ENCODE data around the gene IGSF1. TPM values are rescaled to one million over a fixed set of nuclear protein-coding genes. Genes with fewer than 3 reads are reported as not detected.

Gene IGSF1
- total RNA-seq, 4 donors from 2014 or later: 0.27 to 1.1 TPM; not detected in 2

- in situ Hi-C loops (cut with MboI; ENCODE audit: low pct_ligation_motif_present in 1 of 4, low pct_unique_long_range_greater_than_20kb in 1 of 4, low sequenced_read_pairs in 3 of 4): no loop called here
- H3K27me3 ChIP-seq: no peaks in the 10 kb centered on the region
- TF ChIP-seq POLR2AphosphoS5 (IDR thresholded peaks at IDR 0.05) (no peak), CTCF (IDR thresholded peaks at IDR 0.05) (no peak), EP300 (IDR thresholded peaks at IDR 0.05; ENCODE audit: low read depth) (no peak), POLR2A (IDR thresholded peaks at IDR 0.05) (no peak)
- H3K4me1 ChIP-seq: no peaks in the 10 kb centered on the region
- intact Hi-C loops (cut with DNase I; ENCODE audit: low total_unique reads): no loop called here
- H3K4me3 ChIP-seq: no peak overlapping the region
- WGBS, 2 donors (ENCODE audit: low coverage in 1 of 2): 69% methylated on average over 3 of the region's 3 CpGs; no CpG with 5 or more reads in 1 of the 2 donors
- H3K27ac ChIP-seq: no peak overlapping the region
- no peaks in the 10 kb centered on the region for H3K36me3 ChIP-seq
- no peaks in the 10 kb centered on the region for H3K9me3 ChIP-seq
- no peak for DNase-seq
Measured at GRCh38 chrX:131330735-131331134, 41.6 kb upstream of the IGSF1 start.

DNA sequence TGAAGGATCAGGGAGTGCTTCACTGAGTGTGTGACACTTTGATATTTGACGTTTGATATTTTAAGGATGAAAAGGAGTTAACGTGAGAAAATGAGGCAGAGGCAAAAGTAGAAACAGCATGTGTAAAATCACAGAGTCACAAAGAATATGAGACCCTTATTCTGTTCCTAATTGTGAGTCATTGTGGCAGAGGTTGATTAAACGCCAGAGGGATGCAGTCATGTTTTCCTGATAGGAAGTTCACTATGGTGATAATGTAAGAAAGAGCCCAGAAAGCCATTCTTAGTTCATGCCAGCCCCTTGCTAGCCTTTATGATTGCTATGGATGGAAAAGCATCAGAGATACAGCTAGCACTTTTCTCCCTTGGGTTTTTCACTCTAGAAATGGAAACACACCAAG, 33.5 kb upstream of the IGSF1 start:
- H3K9me3 ChIP-seq: no peaks in the 10 kb centered on the region
- DNase-seq: no peak
- intact Hi-C loops (cut with DNase I; ENCODE audit: low total_unique reads): no loop called here
- no peaks in the 10 kb centered on the region for H3K4me1 ChIP-seq
- H3K36me3 ChIP-seq: no peaks in the 10 kb centered on the region
- WGBS, 2 donors (ENCODE audit: low coverage in 1 of 2): 48 to 80% methylated on average over 1 to 3 of the region's 3 CpGs
- H3K27me3 ChIP-seq: no peaks in the 10 kb centered on the region
- H3K27ac ChIP-seq: no peak overlapping the region
- H3K4me3 ChIP-seq: no peak overlapping the region
- TF ChIP-seq EP300 (IDR thresholded peaks at IDR 0.05; ENCODE audit: low read depth) (no peak), POLR2A (IDR thresholded peaks at IDR 0.05) (no peak), POLR2AphosphoS5 (IDR thresholded peaks at IDR 0.05) (no peak), CTCF (IDR thresholded peaks at IDR 0.05) (no peak)
- in situ Hi-C loops (cut with MboI; ENCODE audit: low pct_ligation_motif_present in 1 of 4, low pct_unique_long_range_greater_than_20kb in 1 of 4, low sequenced_read_pairs in 3 of 4): no loop called here

- 63 to 100% methylated on average over 1 to 4 of the region's 4 CpGs for WGBS, 2 donors (ENCODE audit: low coverage in 1 of 2)
Measured at GRCh38 chrX:131317326-131317725, 28.2 kb upstream of the IGSF1 start.

GRCh38 chrX:131316260-131316659, 27.2 kb upstream of the IGSF1 start:
- no peaks in the 10 kb centered on the region for H3K4me1 ChIP-seq
- WGBS, 2 donors (ENCODE audit: low coverage in 1 of 2): 38% methylated on average over 1 of the region's 1 CpG; no CpG with 5 or more reads in 1 of the 2 donors
- in situ Hi-C loops (cut with MboI; ENCODE audit: low pct_ligation_motif_present in 1 of 4, low pct_unique_long_range_greater_than_20kb in 1 of 4, low sequenced_read_pairs in 3 of 4): no loop called here
- DNase-seq: no peak
- TF ChIP-seq POLR2AphosphoS5 (IDR thresholded peaks at IDR 0.05) (no peak), CTCF (IDR thresholded peaks at IDR 0.05) (no peak)
- H3K27ac ChIP-seq: no peak overlapping the region
- H3K9me3 ChIP-seq: no peaks in the 10 kb centered on the region
- no peaks in the 10 kb centered on the region for H3K36me3 ChIP-seq
- H3K4me3 ChIP-seq: no peak overlapping the region
- H3K27me3 ChIP-seq: no peaks in the 10 kb centered on the region
- intact Hi-C loops (cut with DNase I; ENCODE audit: low total_unique reads): no loop called here

More at GRCh38 chrX:131317326-131317725, 28.2 kb upstream of the IGSF1 start:
- intact Hi-C loops (cut with DNase I; ENCODE audit: low total_unique reads) (no loop called here), in situ Hi-C loops (cut with MboI; ENCODE audit: low pct_ligation_motif_present in 1 of 4, low pct_unique_long_range_greater_than_20kb in 1 of 4, low sequenced_read_pairs in 3 of 4) (no loop called here)
- H3K4me1 ChIP-seq: no peaks in the 10 kb centered on the region
- H3K4me3 ChIP-seq: no peak overlapping the region
- no peak for DNase-seq
- H3K27ac ChIP-seq: no peak overlapping the region
- H3K36me3 ChIP-seq: no peaks in the 10 kb centered on the region
- H3K27me3 ChIP-seq: no peaks in the 10 kb centered on the region
- H3K9me3 ChIP-seq: no peaks in the 10 kb centered on the region
- TF ChIP-seq CTCF (IDR thresholded peaks at IDR 0.05): no peak
- no peak for TF ChIP-seq POLR2AphosphoS5 (IDR thresholded peaks at IDR 0.05)
- TF ChIP-seq POLR2A (IDR thresholded peaks at IDR 0.05): no peak
- no peak for TF ChIP-seq EP300 (IDR thresholded peaks at IDR 0.05; ENCODE audit: low read depth)

Data from transverse colon (tissue), 4 donors.